CD4-positive, alpha-beta T cell (primary cell): ENCODE measurements around the gene ME1. TPM values are rescaled to one million over a fixed set of nuclear protein-coding genes. Genes with fewer than 3 reads are reported as not detected.

Experiments used
- ATAC-seq: fragments of 200-7000 bp; cut with Tn5 transposase; one replicate; pipeline ENCODE4 v1.10.0; 2022; ENCODE audit warnings: mild to moderate bottlenecking; ENCODE audit not compliant: poor library complexity
- CTCF ChIA-PET: fragments of 350-600 bp; sonication (Branson Sonifier 250); formaldehyde crosslinking; loops from one replicate; lab custom pipeline; 2021; ENCODE audit warnings: antibody characterized with exemption, inconsistent platforms; lab: Charles Lee
- POLR2A ChIA-PET: fragments of 350-600 bp; sonication (Branson Sonifier 250); formaldehyde crosslinking; loops from one replicate; lab custom pipeline; 2021; ENCODE audit warnings: antibody characterized with exemption, inconsistent platforms; lab: Charles Lee
- DNase-seq, 14 experiments: peaks; one replicate each; pipeline ENCODE4 v3.0.0-alpha.2; 2013 to 2020; ENCODE audit warnings: mixed read lengths in 2 of 14
- H3K27ac ChIP-seq, 2 donors: one replicate each; pipeline versions ENCODE4 v1.5.1 to v1.7.0; 2013; ENCODE audit warnings: low read length in 2 of 2, low read depth in 1 of 2, mild to moderate bottlenecking in 1 of 2
- H3K27me3 ChIP-seq, 2 experiments: 1 replicate in 1 of 2; 2 replicates in 1 of 2; pipeline versions ENCODE4 v1.6.1 to v1.7.0; 2013; ENCODE audit warnings: low read length in 2 of 2, control low read depth in 1 of 2, mild to moderate bottlenecking in 1 of 2, moderate library complexity in 1 of 2; ENCODE audit not compliant: insufficient read depth in 2 of 2, control insufficient read depth in 1 of 2
- H3K36me3 ChIP-seq: one replicate; pipeline ENCODE4 v1.6.1; 2013; ENCODE audit warnings: low read length, control low read depth; ENCODE audit not compliant: insufficient read depth
- H3K4me1 ChIP-seq: one replicate; pipeline ENCODE4 v1.6.1; 2013; ENCODE audit warnings: low read length, control low read depth; ENCODE audit not compliant: insufficient read depth
- H3K4me3 ChIP-seq: one replicate; pipeline ENCODE4 v1.5.1; 2013; ENCODE audit warnings: mild to moderate bottlenecking, low read length, moderate library complexity
- H3K9me3 ChIP-seq, 2 experiments: 1 replicate in 1 of 2; 2 replicates in 1 of 2; pipeline versions ENCODE4 v1.6.1 to v1.7.0; 2013; ENCODE audit warnings: low read length in 2 of 2, mild to moderate bottlenecking in 2 of 2, control low read depth in 1 of 2, moderate library complexity in 1 of 2; ENCODE audit not compliant: control insufficient read depth in 1 of 2, insufficient read depth in 1 of 2
- H3K27ac Mint-ChIP-seq: one replicate; pipeline ENCODE4 v1.8.0; 2020; ENCODE audit warnings: mixed read lengths
- H3K27me3 Mint-ChIP-seq: one replicate; pipeline ENCODE4 v1.8.0; 2021; ENCODE audit warnings: mixed read lengths
- H3K36me3 Mint-ChIP-seq: one replicate; pipeline ENCODE4 v1.8.0; 2021; ENCODE audit warnings: low read depth, mixed read lengths
- H3K4me1 Mint-ChIP-seq: one replicate; pipeline ENCODE4 v1.8.0; 2021; ENCODE audit warnings: low read depth, mixed read lengths
- H3K4me3 Mint-ChIP-seq: one replicate; pipeline ENCODE4 v1.8.0; 2020; ENCODE audit warnings: mild to moderate bottlenecking, mixed read lengths
- H3K9me3 Mint-ChIP-seq: one replicate; pipeline ENCODE4 v1.8.0; 2020; ENCODE audit warnings: mixed read lengths
- CTCF ChIP-seq: fragments of 200-600 bp; IDR thresholded peaks from one replicate; pipeline ENCODE4 v1.8.0; 2022; ENCODE audit warnings: antibody characterized with exemption, mild to moderate bottlenecking
- intact Hi-C, 2 experiments: fragments of 100-400 bp; cut with DNase I in 1 of 2; cut with micrococcal nuclease in 1 of 2; formaldehyde crosslinking; loops; one replicate each; pipeline versions ENCODE4 v1.15.1 to v1.9.0; 2023 to 2025; cut with DNase I, micrococcal nuclease
- total RNA-seq, 174 experiments: library from RNA in 2 of 174; stranded (reverse) in 2 of 174; gene quantifications; one replicate each; pipeline ENCODE4 v1.2.3 and lab custom pipeline; 2021 to 2026

ME1 gene
- total RNA-seq, 2 experiments from 2014 or later, result not detected

- intact Hi-C loops, result no loop called here
- no peak for DNase-seq
Observed at GRCh38 chr6:83411731-83412130, 19.1 kb downstream of the ME1 start.

GRCh38 chr6:83403191-83403590 lies 27.7 kb downstream of the ME1 start:
- no peak for DNase-seq
- intact Hi-C loops, result no loop called here
- H3K27me3 ChIP-seq, result no peaks in the 10 kb centered on the region
- POLR2A ChIA-PET, result no interaction called here
- no peak overlapping the region for H3K4me3 Mint-ChIP-seq
- no peak overlapping the region for H3K27ac Mint-ChIP-seq
- no peaks in the 10 kb centered on the region for H3K36me3 ChIP-seq
- no peaks in the 10 kb centered on the region for H3K36me3 Mint-ChIP-seq
- no peaks in the 10 kb centered on the region for H3K4me1 ChIP-seq
- no peak for TF ChIP-seq CTCF
- peaks cover 0 to 5% of the 10 kb centered on the region in 2 experiments for H3K9me3 ChIP-seq
- H3K4me3 ChIP-seq, result no peak overlapping the region
- H3K4me1 Mint-ChIP-seq, result no peaks in the 10 kb centered on the region
- no peak for ATAC-seq
- peaks cover 5% of the 10 kb centered on the region for H3K9me3 Mint-ChIP-seq
- no peaks in the 10 kb centered on the region for H3K27me3 Mint-ChIP-seq
- no peak overlapping the region for H3K27ac ChIP-seq
- CTCF ChIA-PET, result no interaction called here

More at GRCh38 chr6:83411731-83412130, 19.1 kb downstream of the ME1 start:
- Mint-ChIP-seq H3K4me3 (no peak overlapping the region), H3K36me3 (no peaks in the 10 kb centered on the region), H3K27ac (no peak overlapping the region), H3K4me1 (no peaks in the 10 kb centered on the region), H3K9me3 (no peaks in the 10 kb centered on the region), H3K27me3 (no peaks in the 10 kb centered on the region)
- no peak for ATAC-seq
- H3K27ac ChIP-seq, result no peak overlapping the region
- no peaks in the 10 kb centered on the region for H3K36me3 ChIP-seq
- CTCF ChIA-PET, result no interaction called here
- H3K9me3 ChIP-seq, result no peaks in the 10 kb centered on the region
- no peaks in the 10 kb centered on the region for H3K27me3 ChIP-seq
- TF ChIP-seq CTCF, result no peak
- H3K4me1 ChIP-seq, result no peaks in the 10 kb centered on the region
- POLR2A ChIA-PET, result no interaction called here
- H3K4me3 ChIP-seq, result no peak overlapping the region

- no peaks in the 10 kb centered on the region for H3K9me3 Mint-ChIP-seq
- no peak for ATAC-seq
- POLR2A ChIA-PET, result no interaction called here
Observed at GRCh38 chr6:83389606-83390005, 41.2 kb downstream of the ME1 start.

More at GRCh38 chr6:83389606-83390005, 41.2 kb downstream of the ME1 start:
- H3K27me3 ChIP-seq, result no peaks in the 10 kb centered on the region
- H3K4me1 ChIP-seq, result no peaks in the 10 kb centered on the region
- no peaks in the 10 kb centered on the region for H3K4me1 Mint-ChIP-seq
- no peaks in the 10 kb centered on the region for H3K36me3 Mint-ChIP-seq
- no peak overlapping the region for H3K4me3 ChIP-seq
- intact Hi-C loops, result no loop called here
- DNase-seq, result peak in 1 of 14 experiments; percentile 2
- no peak overlapping the region for H3K27ac Mint-ChIP-seq
- peaks cover 0 to 7% of the 10 kb centered on the region in 2 experiments for H3K9me3 ChIP-seq
- H3K27ac ChIP-seq, result no peak overlapping the region
- H3K36me3 ChIP-seq, result no peaks in the 10 kb centered on the region
- no peak for TF ChIP-seq CTCF
- CTCF ChIA-PET, result no interaction called here
- H3K4me3 Mint-ChIP-seq, result no peak overlapping the region
- H3K27me3 Mint-ChIP-seq, result peaks cover 3% of the 10 kb centered on the region
